ENCODE results near the gene CCR5.

DNA sequence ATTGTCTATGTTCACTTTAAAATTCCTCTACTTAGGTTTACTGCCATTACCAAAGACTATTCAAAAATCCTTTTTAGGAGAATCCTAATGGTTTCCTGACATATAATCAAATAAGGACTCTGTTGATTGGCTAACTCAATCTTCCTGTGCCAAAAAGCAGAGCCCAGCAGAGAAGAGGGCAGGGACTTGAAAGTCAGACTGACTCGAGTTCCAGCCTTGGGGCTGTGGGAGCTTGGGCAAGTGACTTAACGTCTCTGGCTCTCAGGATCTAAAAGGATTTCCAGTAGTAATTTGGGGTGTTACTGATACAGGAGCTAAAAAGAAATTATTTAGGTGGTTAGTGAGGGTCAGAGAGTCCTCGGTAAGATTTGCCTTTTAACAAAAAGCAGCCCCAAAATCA is 10.9 kb downstream of the CCR5 start:
- TF ChIP-seq EZH2 (IDR thresholded peaks at IDR 0.05; ENCODE audit: low read length, unreplicated experiment): no peak
- TF ChIP-seq, protein P1, sequence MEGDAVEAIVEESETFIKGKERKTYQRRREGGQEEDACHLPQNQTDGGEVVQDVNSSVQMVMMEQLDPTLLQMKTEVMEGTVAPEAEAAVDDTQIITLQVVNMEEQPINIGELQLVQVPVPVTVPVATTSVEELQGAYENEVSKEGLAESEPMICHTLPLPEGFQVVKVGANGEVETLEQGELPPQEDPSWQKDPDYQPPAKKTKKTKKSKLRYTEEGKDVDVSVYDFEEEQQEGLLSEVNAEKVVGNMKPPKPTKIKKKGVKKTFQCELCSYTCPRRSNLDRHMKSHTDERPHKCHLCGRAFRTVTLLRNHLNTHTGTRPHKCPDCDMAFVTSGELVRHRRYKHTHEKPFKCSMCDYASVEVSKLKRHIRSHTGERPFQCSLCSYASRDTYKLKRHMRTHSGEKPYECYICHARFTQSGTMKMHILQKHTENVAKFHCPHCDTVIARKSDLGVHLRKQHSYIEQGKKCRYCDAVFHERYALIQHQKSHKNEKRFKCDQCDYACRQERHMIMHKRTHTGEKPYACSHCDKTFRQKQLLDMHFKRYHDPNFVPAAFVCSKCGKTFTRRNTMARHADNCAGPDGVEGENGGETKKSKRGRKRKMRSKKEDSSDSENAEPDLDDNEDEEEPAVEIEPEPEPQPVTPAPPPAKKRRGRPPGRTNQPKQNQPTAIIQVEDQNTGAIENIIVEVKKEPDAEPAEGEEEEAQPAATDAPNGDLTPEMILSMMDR (conservative IDR thresholded peaks at IDR 0.05; ENCODE audit: low read depth, low read length): no peak
